HG02884 (cell line): ENCODE results near the gene GHRHR.

Experiments
- ATAC-seq: cut with Tn5 transposase; IDR thresholded peaks from one replicate; pipeline ENCODE4 v1.9.1; 2021; ENCODE audit warnings: mild to moderate bottlenecking, moderate library complexity; ENCODE audit not compliant: unreplicated experiment

Gene GHRHR

DNA sequence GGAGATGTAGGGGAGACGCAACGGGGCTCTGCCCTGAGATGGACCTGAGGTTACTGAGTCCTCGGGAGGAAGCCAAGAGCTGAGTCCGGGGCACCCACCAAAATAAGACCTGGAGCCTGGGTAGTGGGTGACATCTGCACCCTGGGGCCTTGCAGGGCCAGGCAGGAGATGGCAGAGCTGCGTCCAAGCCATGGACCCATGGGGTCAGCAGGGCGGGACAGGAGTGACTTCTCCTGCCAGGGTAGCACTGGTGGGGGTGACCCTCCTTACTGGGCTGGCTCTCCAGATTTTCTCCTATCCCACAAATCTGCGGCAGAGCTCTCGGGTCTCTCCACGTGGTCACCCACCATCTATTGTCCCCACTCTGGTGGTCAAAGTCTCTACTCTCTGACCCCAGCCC lies 2.1 kb downstream of the GHRHR start:
- no peak for ATAC-seq

DNA sequence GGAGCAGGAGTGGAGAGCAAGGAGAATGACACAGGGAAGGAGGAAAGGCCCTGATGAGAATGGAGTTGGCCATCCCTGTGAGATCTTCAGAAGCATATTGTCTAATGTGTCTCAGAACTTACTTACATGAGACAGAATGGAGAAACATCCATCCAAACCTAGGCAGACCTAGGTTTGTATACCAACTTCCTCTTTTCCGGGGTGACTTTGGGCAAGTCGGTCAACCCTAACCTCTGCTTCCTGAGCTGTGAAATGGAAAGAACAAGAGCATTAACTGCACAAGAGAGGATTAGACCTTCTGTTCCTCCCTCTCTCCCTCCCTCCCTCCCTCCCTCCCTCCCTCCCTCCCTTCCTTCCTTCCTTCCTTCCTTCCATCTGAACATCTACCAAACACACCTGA lies 4.5 kb downstream of the GHRHR start:
- no peak for ATAC-seq

DNA sequence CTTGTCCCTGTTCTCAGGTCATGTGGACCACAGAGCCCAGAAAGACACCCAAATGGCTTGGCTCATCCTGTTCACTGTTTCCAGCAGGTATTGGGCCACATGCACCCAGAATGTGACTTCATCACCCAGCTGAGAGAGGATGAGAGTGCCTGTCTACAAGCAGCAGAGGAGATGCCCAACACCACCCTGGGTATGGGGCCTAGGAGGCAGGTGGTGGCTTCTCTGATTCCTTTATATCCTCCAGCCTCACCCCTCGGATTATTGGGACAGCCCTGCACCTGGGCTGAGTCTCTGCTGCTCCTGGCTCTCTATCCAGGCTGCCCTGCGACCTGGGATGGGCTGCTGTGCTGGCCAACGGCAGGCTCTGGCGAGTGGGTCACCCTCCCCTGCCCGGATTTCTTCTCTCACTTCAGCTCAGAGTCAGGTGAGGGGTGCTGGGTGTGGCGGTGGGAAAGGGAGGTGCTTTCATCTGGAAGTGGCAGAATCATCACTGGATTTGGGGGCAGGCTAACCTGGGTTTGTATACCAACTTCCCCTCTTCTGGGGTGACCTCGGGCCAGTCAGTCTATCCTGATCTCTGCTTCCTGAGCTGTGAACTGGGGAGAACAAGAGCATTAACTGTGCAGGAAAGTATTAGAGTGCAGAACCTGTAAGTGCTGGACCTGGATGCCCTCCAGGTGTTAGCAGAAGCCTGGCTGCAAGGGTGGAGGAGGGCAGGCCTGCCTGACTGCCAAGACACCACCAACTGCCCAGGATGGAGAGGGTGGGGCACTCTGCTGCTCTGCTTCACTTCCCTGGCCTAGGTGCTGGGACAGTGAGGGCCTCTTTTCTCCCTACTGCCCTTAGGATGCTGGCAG lies 5.2 kb downstream of the GHRHR start:
- ATAC-seq = no peak

DNA sequence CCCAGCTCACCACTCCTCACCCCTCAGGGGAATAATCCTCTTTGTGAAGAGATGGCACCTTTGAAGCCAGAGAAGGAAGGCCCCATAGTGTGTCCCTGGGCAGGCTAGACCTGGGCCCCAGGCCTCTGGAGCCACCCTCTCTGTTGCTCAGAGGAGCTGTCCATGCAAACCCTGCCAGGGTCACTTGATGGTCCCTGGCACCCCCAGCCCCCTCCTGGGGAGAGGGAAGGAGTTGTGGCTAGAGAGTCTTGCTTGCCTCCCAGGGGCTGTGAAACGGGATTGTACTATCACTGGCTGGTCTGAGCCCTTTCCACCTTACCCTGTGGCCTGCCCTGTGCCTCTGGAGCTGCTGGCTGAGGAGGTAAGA lies 5.8 kb downstream of the GHRHR start:
- no peak for ATAC-seq

DNA sequence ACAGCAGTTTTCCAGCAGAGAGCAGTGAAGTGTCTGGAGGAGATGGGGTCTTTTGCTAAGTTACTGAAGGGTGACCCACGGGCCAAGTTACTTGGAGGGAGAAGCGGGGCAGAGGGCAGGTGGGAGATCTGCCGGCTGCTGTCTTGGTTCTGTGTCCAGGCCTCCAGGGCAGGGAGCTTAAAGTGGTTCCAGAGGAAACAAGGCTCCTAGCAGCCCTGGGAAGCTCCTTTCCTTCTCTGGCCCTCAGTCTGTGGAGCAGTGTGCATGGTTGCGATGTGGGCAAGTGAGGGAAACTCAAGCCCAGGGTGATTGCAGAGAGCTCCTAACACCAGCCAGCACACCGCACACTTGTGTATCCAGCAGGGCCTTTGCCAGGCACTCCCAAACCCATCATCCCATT lies 6.3 kb downstream of the GHRHR start:
- no peak for ATAC-seq

DNA sequence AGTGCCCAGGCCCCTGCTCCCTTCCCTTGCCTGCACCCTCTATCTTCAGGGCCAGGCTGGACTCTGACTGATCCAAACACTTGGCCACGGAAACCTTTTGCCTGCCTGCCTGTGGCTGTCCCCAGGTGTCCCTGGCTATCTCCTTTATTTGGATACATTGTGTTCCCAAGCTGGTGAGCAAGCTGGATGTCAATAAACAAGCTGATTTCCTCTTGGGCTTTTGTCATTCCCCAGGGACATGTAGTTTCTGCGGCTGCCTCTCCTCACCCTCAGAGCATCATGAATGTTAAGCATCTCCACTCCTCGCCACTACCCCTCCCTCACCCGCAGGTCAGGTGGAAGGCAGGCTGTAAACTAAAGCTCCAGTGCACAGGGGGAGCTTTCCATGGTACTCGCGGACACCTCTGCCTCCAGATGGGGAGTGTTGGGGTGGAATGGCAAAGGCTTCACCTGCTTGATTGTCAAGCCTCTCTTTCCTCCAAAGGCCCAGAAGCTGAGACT lies 6.9 kb downstream of the GHRHR start:
- no peak for ATAC-seq

DNA sequence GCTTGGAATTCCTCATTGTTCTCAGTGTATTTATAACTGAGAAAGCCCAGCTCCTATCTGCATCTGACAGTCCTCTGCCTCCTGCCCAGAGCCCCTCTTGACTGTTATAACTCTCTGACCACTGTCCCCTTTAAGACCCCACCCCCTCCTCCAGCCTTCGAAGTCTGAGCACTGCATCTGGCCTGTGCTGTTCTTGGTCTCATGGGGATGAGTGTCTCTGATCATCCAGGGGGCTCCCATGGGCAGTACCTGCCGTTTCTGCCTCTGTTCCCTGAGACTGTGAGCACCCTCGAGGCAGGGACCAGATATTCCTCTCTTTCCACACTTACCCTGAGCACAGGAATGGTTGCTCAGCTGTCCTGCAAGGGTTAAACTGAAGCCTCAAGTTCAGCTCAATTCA lies 7.7 kb downstream of the GHRHR start:
- no peak for ATAC-seq

DNA sequence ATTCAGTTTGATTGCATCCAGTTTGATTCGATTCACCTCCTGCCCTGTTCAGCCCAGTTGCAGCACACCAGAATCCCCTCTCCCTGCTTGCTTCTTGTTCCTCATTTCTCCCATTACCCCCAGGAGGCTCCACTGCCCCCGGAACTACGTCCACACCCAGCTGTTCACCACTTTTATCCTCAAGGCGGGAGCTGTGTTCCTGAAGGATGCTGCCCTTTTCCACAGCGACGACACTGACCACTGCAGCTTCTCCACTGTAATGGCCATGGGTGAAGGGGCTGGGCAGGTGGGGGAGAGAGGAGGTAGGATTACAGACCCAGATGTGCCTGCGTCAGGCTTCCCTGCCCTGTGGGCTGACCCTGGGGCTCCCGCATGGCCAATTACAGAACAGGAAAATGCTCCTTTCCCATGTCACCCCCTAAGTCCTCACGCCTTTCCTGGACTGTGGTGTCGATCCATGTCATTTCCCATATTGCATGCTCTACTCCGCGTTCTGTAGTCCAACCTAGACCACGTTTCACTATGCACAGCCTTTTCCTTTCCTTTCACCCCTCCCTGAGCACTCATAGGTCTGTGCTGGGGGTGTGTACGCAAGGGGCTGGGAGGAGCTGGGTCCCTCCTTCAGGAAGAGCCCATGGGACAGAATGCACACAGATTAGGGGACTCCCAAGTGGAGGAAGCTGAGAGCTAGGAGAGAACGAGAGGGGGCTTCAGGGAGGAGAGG lies 8.2 kb downstream of the GHRHR start:
- no peak for ATAC-seq

DNA sequence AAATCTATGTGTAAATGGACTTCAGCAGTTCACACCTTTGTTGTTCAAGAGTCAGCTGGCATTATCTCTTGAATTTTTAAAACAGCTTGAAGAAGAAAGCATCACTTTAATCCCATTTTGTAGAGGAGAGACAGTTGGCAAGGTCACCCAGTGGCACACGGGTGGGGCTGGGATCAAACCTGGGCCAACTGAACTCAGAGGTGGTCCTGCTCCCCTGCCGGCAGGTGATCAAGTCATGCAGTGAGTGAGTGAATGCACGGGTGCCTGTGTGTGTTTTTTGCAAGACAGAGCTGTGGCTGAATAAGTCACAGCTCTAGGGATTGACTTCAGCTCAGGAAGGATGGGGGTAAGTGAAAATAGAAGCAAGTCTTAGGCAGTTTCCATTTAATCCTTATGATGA lies 9.5 kb downstream of the GHRHR start:
- no peak for ATAC-seq

DNA sequence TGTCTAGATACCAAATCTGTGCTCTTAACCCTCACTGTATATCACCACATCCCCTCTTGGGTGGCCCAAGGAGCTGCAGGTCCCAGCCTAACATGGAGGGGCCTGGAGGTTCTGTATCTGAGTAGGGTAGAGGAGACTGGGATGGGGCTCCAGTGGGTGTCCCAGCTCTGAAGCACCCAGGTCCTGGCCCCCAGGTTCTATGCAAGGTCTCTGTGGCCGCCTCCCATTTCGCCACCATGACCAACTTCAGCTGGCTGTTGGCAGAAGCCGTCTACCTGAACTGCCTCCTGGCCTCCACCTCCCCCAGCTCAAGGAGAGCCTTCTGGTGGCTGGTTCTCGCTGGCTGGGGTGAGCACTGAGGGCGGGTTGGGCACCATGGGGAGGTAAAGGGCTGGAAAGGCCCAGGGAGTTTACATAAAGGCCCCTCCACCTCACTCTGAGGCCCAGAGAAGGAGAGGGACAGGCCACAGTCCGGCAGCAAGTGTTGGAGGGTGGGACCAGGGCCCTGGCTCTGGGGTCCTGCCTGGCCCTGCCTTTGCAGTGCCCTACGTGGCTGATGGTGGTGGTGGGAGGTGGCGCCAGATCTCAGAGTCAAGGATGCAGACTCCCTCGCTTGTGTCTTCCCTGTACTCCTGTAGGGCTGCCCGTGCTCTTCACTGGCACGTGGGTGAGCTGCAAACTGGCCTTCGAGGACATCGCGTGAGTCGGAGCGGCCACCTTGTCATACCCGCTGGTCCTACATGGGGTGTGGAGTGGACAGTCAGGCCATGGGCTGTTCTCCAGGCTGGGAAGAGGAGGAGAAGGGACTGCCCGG lies 10.2 kb downstream of the GHRHR start:
- ATAC-seq = no peak

DNA sequence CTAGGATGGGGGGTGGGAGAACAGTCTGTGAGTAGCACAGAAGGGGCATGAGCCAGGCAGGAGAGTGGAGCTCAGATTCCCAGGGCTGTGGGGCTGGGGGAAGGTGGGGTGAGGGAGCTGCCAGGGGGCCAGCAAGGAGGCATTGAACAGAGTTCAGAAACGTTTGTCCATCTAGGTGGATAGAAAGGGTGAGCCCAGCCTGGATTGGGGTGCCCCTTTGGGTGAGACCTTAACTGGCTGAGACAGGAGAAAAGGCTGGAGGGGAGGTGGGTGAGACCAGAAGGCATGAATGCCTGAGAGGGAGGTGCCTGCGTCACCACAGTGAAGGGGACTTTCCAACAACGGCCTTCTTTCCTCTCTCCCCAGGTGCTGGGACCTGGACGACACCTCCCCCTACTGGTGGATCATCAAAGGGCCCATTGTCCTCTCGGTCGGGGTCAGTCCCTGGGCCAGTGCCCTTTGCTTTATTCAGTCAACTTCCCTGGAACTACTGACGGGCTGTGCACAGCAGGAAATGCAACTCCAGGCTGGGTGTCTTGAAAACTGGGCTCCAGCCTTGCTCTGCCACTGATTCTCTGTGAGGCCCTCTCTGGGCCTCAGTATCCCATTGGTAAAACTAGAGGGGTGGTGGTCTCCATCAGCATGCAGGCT lies 11.0 kb downstream of the GHRHR start:
- peak; percentile 95 for ATAC-seq

DNA sequence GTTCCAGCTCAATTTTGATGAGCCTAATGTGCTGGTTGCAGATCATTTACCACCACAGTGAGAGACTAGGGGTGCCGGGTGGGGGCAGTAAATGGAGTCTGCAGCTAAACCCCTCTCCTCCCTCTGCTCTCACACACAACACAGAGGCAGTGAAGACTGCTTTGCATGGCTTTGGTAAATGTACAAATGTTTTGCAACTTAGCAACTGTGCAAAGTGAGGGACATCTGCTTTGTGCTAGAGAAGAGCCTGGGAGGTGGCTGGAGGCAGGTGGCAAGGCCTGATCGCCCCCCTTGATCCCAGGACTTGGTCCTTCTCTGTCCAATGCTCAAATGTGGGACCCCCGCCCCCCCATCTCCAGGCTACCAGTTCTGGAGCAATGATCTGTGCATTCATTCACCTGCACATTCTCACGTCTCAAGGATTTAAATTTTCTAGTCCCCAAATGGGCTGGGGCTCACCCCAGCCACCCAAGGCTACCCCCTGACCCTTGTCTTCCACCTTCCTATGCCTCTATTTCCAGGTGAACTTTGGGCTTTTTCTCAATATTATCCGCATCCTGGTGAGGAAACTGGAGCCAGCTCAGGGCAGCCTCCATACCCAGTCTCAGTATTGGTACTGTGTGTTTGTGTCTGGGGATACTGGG lies 11.6 kb downstream of the GHRHR start:
- ATAC-seq = no peak

DNA sequence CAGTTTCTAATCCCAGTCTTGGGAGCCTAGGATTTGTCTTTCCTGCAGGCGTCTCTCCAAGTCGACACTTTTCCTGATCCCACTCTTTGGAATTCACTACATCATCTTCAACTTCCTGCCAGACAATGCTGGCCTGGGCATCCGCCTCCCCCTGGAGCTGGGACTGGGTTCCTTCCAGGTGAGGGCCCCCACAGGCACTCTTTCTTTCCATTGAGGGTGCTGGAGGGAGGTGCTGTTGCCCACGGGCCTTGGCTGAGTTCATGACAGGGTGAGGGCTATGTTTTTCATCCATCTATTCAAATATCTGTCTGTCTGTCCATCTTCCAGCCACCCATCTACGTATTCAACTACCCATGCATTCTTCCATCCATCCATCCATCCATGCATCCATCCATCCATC lies 12.6 kb downstream of the GHRHR start:
- ATAC-seq = no peak

DNA sequence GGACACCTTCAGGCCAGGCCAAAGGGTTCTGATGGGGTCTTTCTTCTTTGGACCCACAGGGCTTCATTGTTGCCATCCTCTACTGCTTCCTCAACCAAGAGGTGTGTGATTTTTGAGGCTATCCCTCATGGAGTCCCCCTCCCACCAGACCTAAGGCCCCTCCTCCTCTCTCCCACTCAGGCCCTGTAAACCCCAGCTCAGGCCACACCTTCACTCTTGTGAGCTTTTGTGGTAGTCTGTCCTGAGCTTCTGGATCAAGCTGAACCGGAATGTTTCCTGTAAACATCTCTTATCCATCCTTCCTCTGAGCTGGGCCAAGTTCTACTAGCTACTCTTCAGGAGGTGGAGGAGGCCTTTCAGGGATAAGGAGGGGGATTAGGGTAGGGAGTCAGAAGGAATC lies 13.5 kb downstream of the GHRHR start:
- no peak for ATAC-seq

DNA sequence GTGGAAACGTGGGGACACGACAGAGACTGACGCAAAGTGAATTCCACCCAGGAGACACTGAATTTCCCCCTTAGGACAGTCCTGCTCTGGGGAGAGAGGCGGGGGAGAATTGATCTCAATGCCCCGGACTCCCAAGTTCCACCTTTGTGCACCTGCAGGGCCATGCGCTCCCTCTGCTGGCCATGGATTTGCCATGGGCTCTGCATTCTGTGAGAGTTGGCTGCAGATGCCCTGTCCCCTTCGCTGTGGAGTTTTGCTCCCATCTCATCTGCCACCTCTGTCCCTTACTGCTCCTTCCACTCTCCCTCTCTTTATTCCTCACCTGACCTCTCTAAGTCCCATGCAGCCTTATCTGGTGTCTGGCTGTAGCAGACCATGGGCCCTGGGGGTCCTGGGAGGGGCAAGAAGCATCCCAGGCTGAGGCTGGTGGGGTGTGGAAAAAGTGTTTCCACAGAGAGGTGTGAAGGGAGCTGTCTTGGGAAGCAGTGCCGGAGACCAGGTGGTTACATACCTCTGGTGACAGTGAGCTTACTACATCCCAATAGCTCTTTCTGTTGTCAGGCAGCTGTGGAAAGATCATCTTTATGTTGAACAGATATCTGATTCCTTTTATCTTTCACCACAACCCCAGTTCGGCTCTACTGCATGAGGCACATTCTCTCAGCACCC lies 14.3 kb downstream of the GHRHR start:
- no peak for ATAC-seq

DNA sequence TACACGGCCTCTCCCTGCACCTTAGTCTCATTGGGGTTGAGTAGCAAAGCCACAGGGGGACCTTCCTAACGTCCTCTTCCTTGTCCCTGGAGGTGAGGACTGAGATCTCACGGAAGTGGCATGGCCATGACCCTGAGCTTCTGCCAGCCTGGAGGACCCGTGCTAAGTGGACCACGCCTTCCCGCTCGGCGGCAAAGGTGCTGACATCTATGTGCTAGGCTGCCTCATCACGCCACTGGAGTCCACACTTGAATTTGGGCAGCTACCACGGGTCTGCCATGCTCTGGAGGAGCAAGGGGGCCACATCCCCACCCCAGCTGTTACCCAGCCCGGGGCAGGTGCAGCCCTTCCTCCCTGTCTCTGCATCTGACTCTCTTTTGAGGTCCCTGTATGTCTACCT lies 15.3 kb downstream of the GHRHR start:
- ATAC-seq = no peak

DNA sequence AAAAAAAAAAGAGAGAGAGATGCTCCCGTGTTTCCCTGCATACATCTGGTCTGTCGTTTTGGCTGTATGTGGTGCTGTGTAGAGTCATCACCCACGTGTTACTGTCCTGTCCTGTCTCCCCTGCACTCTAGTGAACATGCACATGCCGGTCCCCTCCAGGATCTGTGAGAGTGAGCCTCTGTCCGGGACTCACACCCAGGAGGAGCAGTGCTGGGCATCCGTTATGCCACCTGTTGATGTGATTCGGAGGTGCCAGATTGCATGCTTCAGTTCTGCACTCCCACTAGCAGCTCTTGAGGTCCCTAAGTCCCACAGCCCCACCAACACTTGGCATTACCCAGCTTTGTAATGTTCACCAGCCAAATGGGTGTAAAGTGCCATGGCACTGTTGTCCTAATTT lies 16.4 kb downstream of the GHRHR start:
- no peak for ATAC-seq

DNA sequence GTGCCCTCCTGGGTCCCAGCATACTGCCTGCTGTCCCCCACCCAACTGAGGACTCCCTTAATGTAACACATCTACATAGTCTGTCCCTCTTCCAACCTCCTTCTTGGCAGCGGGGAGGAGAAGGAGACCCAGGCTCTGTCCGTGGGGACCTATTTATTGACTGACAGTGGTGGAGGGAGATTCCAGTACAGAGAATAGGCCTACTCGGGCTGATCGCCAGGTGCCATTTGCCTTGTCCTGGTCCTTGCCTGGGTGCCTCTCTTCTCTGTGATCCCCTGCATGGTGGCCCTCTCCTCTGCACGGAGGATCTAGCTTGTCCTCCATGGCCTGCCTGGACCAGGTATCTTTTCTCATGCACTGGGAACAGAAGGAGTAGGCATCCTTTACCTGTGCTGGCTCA lies 17.0 kb downstream of the GHRHR start:
- no peak for ATAC-seq

DNA sequence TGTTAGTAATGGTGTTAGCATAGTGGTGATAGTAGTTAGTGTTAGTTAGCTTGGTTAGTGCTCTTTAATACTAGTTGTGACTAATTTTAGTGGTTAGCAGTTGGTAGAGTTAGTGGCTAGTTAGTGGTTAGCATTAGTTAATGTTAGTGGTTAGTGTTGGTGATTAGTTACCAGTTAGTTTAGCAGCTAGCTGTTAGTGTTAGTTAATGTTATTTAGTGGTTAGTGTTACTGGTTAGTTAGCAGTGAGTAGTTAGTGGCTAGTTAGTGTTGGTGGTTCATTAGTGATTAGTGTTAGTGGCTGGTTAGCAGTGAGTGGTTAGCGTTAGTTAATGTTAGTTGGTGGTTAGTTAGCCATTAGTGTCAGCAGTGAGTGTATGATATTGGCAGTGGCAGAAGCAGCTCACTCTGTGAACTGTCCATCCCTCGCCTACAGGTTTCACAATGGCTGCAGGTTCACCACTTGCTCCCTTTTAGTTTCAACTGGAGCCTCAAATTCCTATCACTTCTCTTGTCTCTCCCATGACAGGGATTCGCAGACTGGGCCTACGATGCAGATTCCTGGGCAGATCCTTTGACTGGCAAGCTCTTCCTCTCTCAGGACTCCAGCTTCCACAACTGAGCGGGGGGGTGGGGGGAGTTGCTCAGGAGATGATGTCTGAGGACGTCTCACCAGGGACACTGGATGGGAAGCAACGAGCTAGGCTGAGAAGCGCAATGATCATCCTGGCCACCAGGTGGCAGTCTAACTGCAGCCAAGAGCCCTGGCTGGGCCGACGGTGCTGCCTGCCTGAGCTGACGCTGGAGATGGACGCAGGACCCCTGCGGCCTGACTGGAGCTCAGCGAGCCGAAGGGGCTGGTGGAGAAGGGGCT lies 19.5 kb downstream of the GHRHR start:
- ATAC-seq = peak; percentile 93
